Hematopoietic multipotent progenitor cell treated with erythropoietin and hydrocortisone succinate and interleukin-3 and kit ligand, for 17 days (in vitro differentiated cells): Measurements from ENCODE around the gene OR5T2.
"Not testable (repeated sequence)": the region's sequence is repeated elsewhere in the genome, so short reads cannot be mapped to it uniquely, and the experiment has no call there.

Experiments
- DNase-seq: peaks from one replicate; pipeline ENCODE4 v3.0.0-alpha.2; 2015; ENCODE audit warnings: low spot score

OR5T2 gene

DNA sequence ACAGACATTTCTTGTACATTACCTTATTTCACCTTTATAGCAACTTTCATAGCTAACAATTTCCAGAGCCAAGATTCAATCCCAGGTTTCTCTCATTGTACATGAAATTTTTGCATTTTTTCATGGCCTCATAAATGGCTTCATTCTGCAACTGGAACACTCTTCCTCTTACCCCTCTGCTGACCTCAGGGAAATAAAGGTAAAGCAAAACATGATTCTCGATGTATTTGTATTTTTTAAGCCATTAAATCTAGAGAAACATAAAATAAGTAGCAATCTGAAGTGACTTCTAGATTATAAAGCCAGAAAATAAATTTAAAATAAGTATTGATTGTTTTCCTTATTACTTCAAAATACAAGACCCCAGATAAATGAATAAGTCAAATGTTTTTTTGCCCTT lies at the start of gene OR5T2:
OR5T2 (minus strand) TSS at position 101 of the 400 bp plus-strand sequence. CDS start 1,193 bp downstream, outside the sequence.
- no peak for DNase-seq

DNA sequence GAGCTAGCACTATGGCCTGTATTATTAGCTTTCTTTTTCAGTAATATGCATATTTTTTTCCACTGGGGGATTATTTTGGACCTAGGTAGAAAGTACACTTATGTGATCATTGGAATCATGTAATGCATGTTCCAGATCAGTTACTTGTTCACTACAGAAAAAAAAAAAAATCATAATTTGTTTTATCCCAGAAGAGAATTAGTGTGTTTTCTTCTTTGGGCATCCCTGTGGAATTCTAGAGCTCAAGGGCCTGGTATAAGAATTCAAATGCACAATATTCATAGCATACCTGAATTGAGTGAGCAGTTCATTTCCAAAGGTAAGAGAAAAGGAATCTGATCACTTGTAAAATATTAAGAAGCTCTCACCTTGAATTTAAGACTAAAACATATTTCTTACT lies 39.8 kb upstream of the OR5T2 start, which contains the start of gene OR5T1:
OR5T1 (plus strand) TSS at position 301 of the 400 bp plus-strand sequence. CDS start 1,485 bp downstream, outside the sequence.
- DNase-seq, result no peak

DNA sequence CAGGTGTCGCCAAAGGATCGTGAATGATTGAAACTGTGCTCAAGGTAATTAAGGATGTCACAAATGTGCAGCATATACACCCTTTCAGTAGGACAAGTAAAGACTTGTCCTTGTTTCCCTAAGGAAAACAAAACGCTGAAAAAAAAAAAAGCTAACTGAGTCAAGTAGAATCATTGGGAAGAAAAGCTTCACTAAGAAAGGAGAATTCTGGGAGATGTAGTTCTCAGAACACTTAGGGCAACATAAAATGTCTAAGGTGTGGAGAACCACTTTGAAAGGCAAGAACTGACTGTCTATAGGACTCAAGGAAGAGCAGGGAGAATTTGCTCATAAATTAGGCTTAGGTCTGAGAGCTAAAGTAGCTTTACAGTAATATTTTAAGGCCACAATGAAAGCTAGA lies 37.0 kb upstream of the OR5T2 start:
- no peak for DNase-seq

DNA sequence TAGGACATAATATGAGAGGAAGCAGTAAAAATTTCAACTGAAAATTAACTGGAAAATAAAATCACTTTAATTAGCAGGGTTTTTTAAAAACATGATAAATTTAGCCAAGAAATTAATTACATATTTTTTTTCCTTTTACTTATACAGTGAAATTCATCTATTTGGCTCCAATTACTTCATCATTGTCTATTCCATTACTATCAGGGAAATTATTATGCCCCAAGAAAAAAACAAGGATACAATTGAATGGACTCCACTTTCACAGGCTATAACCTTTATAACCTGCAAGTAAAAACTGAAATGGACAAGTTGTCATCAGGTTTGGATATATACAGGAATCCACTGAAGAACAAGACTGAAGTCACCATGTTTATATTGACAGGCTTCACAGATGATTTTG lies 17.9 kb upstream of the OR5T2 start, which contains the start of gene OR5T3:
OR5T3 (plus strand) TSS at position 301 of the 400 bp plus-strand sequence; CDS start at position 301, 0 bp downstream.
- DNase-seq, result no peak

DNA sequence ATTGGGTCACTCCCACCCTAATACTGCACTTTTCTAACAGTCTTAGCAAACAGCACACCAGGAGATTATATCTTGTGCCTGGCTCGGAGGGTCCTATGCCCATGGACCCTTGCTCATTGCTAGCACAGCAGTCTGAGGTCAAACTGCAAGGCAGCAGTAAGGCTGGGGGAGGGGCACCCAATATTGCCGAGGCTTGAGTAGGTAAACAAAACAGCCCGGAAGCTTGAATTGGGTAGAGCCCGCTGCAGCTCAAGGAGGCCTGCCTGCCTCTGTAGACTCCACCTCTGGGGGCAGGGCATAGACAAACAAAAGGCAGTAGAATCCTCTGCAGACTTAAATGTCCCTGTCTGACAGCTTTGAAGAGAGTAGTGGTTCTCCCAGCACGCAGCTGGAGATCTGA lies 14.3 kb downstream of the OR5T2 start:
- not testable (repeated sequence) for DNase-seq

DNA sequence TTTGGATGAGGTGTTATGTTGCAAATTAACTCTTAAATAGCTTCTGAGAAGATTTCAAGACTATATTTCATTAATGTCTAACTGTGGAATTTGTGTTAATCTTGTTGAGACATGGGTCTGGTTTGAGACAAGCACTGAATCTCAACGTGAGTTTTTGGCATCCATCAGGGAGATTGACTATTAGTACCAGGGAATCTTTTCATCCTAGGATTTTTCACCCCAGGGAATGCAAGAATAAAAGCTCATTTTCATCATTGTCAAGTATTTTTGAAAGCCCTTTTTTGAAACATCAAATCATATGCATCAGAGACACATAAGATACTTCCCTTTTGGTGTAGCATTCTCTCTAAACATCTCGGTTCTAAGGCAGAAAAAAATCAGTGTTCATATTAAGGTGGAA lies 19.5 kb downstream of the OR5T2 start:
- DNase-seq, result no peak

DNA sequence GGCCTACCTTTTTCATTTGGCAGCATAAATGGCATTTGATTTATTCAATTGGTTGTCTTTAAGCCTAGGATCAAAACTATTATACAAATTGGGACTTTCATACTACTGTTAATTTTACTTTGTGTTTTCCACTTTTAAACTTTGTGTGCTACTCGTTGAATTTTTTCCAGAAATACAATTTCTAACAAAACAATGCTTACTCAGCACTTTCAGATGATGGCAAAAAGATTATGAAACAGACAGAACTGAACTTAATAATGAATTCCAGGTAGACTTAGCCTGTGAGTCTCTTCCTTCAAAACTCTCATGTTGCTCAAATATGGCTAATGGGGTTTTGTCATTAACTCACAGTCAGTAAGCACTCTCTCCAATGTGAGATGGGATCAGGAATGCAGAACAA lies 26.3 kb downstream of the OR5T2 start:
- DNase-seq, result no peak

DNA sequence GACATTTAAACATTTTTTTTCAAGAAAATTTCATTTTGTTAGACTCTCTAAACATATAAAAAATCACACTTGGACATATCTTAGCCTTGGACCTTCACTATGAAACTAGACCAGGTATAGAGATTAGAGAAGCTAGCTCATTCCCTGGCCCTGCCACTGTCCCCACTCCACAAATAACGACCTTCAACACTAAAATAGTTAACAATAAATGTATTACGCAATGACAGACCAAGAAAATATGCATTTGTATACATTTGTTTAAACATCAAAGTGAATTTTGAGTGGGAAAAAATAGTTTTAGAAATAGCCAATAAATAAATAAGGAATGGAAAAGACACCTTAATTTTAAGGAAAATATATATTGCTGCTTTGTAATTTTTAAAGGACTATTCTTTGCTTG lies 36.7 kb downstream of the OR5T2 start:
- DNase-seq, result no peak

DNA sequence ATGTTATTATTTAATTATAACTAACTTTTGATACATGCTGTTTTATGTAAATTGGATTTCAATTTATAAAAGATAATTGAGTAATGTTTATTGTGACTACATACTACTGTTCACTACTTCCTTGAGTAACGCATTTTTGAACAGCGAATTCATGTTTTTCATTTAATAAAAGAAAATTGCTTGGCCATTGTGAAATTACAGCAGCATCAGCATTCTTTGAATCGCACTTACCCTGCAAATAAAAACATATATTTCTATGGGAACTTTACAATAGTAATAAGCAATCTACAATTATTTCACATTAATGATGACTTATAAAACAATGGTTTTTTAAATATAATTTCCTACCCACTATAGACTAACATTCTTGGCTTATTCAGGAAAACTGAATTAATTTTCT lies 37.4 kb downstream of the OR5T2 start:
- DNase-seq, result no peak

DNA sequence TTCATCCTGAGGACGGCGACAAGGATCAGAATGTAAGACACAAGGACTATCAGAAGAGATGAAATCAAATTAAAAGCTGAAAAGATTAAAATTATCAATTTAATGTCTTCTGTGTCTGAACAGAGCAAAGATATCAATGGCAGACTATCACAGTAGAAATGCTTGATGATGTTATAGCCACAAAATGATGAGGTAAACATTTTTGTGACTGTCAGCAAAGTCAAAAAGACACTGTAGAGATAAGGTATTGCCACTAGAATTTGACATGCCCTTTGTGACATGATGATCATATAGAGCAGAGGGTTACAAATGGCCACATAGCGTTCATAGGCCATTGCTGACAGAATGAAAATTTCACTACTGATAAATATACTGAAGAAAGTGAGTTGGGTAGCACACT lies 45.5 kb downstream of the OR5T2 start:
- no peak for DNase-seq

DNA sequence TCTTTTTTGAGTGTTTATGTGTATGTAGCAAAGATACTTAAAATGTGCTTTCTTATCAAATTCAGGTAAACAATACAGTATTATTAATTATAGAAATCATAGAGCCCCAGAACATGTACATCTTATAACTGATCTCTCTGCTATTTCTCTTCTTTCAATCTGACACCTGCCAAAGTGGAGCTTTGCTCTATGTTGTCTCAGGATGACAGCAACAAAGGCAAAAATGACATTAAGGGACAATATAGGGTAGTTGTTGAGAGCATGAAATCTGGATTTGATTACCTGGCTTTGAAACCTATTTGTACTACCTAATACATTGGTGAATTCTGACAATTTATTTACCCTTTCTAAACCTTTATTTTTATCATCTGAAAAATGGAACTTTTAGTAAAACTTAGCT lies 50.6 kb downstream of the OR5T2 start:
- DNase-seq, result no peak
